Measurements from ENCODE around the gene C2orf81. TPM values are rescaled to one million over a fixed set of nuclear protein-coding genes. Genes with fewer than 3 reads are reported as not detected.

Gene C2orf81
- polyA plus RNA-seq, 1 experiment, result 0.67 TPM

DNA sequence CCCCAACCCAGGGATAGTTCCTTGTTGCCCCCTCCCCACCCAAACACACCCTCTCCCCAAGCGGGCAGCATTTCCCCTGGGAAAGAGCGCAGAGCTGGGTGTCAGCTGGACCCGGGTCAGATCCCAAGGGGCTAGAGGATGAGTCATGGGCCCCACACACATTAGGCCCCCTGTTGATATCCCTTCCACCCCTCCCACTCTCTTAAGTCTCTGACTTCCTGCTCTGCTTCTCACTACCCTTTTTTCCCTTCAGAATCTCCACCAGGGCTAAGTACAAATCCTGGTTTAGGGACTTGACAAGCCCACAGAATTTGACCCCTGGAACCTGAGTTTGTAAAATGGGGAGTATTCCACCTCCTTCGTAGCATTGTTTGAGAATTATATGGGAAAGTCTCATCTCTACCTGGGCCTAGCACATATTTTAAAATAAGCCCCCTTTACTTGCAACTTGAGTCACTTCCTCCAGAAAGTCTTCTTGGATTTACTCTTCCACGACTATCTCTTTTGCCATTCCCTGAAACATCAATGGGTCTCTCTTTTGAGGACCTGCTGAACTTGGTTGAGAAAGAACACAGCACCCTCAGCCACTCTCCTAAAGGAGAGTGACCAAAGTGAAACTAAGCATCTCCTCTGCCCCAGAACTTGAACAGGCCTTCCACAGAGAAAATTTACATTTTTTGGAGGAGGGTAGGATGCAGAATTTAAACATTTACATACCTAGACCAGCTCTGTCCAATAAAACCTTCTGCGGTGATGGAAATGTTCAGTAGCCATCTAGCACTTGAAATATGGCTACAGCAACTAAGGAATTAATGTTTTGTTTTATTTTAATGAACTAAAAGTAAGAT lies 15.7 kb upstream of the C2orf81 start:
- Histone ChIP-seq H3K4me3 (ENCODE audit: low read depth, low read length) (no peak overlapping the region), H3K27me3 (ENCODE audit: control insufficient read depth, insufficient read depth, low read length) (peaks cover 5% of the 10 kb centered on the region), H3K36me3 (ENCODE audit: control insufficient read depth, insufficient read depth, low read length) (peaks cover 2% of the 10 kb centered on the region)
- no peak for DNase-seq (ENCODE audit: low read depth)
- POLR2A ChIA-PET, result no interaction called here
- CTCF ChIA-PET, result interaction anchor here (0.5 to 1.5 kb wide), 3 partner anchors 8 to 186 kb away, joined by 3 read pairs; partner anchors contain the start of gene INO80B
- TF ChIP-seq, protein P1, sequence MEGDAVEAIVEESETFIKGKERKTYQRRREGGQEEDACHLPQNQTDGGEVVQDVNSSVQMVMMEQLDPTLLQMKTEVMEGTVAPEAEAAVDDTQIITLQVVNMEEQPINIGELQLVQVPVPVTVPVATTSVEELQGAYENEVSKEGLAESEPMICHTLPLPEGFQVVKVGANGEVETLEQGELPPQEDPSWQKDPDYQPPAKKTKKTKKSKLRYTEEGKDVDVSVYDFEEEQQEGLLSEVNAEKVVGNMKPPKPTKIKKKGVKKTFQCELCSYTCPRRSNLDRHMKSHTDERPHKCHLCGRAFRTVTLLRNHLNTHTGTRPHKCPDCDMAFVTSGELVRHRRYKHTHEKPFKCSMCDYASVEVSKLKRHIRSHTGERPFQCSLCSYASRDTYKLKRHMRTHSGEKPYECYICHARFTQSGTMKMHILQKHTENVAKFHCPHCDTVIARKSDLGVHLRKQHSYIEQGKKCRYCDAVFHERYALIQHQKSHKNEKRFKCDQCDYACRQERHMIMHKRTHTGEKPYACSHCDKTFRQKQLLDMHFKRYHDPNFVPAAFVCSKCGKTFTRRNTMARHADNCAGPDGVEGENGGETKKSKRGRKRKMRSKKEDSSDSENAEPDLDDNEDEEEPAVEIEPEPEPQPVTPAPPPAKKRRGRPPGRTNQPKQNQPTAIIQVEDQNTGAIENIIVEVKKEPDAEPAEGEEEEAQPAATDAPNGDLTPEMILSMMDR (IDR thresholded peaks at IDR 0.05; ENCODE audit: insufficient read depth, low read depth, low read length), result no peak

DNA sequence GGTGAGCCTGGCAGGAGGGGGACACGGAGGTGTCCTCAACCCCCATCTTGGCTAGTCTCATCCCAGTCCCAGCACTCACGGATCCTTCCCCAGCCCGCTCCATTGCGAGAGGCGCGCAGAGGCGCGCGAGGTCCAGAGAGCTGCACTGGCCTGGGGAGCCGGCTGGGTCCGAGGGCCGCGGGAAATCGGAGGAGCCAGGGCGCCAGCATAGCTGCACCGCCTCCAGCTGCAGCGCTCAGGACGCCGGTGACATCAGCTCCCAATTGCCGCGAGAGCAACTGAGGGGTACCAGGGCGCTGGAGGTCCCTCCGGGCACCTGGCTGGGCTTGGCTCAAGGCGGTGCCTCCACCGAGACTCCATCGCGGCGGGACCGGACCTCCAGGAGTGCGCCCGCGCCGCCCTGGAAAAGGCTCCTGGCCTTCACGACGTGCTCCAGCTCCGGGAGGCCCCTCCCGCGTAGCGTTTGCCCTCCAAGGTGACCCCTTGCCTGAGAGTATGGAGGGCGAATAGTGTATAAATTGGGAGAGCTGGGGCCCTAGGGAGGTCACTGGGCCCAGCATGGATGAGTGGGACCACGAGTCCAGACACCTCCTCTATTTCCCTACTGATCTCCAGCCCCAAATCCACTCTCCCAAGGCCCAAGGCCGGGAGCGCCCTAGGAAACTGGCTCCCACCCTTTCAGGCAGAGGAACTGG lies 14.8 kb upstream of the C2orf81 start:
- CTCF ChIA-PET, result interaction anchor here (0.5 to 1.1 kb wide), 2 partner anchors 18 to 187 kb away, joined by 3 read pairs; partner anchors contain the start of gene INO80B
- POLR2A ChIA-PET, result no interaction called here
- no peak overlapping the region for H3K4me3 ChIP-seq (ENCODE audit: low read depth, low read length)
- DNase-seq (ENCODE audit: low read depth), result no peak
- peaks cover 5% of the 10 kb centered on the region for H3K36me3 ChIP-seq (ENCODE audit: control insufficient read depth, insufficient read depth, low read length)
- no peaks in the 10 kb centered on the region for H3K27me3 ChIP-seq (ENCODE audit: control insufficient read depth, insufficient read depth, low read length)
- TF ChIP-seq, protein P1 (IDR thresholded peaks at IDR 0.05; ENCODE audit: insufficient read depth, low read depth, low read length), result no peak

DNA sequence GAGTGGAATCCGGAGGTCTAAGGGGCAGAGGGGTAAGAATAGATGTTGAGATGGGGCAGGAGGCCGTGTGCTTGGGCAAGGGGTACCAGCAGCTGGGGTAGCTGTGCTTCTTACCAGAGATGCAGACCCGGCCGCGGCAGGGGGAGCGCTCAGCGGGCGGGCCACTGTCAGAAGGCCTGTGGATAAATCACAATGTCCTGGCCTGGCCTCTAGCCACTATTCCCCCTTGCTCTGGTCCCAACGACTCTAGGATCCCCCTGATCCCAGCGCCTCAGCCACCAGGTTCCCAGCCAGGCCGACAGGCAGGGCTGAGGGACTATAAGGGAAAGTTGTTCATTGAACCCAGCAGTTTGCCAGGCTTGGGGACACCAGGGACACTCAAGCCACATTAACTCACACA lies 9.1 kb upstream of the C2orf81 start:
- DNase-seq (ENCODE audit: low read depth), result no peak
- ChIA-PET POLR2A (no interaction called here), CTCF (no interaction called here)
- H3K27me3 ChIP-seq (ENCODE audit: control insufficient read depth, insufficient read depth, low read length), result no peaks in the 10 kb centered on the region
- TF ChIP-seq, protein P1 (IDR thresholded peaks at IDR 0.05; ENCODE audit: insufficient read depth, low read depth, low read length), result no peak
- H3K36me3 ChIP-seq (ENCODE audit: control insufficient read depth, insufficient read depth, low read length), result peaks cover 25% of the 10 kb centered on the region
- no peak overlapping the region for H3K4me3 ChIP-seq (ENCODE audit: low read depth, low read length)

DNA sequence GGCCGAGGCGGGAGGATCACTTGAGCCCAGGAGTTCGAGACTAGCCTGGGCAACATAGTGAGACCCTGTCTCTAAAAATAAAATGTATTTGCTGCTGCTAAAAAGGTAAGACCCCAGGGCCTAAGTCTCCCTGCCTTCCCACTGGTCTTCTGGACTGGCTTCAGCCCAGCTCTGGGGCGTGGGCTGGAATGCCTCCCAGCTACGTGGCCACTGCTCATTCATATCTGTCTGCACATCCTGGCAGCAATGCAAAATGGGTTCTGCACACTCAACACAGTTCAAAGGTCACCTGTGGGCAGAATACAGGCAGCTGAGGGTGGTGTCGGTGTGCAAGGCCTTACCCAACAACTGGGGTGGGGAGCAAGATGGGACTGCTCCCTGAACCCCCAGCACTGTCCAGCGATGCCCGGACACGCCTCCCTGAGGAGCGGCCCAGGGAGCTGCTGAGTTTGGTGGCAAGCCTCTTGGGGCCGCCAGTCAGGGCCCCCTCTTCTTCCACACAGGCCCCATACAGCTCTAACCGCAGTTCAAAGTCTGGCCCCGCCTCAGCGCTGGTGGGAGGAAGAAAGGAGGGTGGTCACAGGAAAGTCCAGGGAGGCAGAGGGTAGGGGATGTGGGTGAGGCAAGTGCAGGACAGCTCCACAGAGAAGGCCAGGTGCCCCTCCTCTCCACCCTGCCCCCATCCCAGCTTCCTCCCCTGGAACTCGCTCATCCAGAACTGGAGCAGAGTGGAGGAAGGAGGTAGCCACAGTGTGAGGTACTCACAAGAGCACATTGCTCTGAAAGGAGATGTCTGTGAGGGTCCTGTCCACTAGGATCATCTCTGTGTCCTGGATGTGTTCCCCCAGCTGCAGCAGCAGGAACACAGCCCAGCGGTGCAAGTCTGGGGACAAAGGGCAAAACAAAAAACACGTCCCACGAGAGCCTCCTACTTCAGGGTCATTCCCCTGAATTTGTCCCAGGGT lies 8.3 kb upstream of the C2orf81 start:
- CTCF ChIA-PET, result interaction anchor here (1.2 kb wide), 1 partner anchor 8 kb away, joined by 3 read pairs; no protein-coding TSS in a partner anchor
- no peak for DNase-seq (ENCODE audit: low read depth)
- POLR2A ChIA-PET, result interaction anchor here (0.7 kb wide), 1 partner anchor 473 kb away, joined by 3 read pairs; no protein-coding TSS in a partner anchor
- TF ChIP-seq, protein P1 (IDR thresholded peaks at IDR 0.05; ENCODE audit: insufficient read depth, low read depth, low read length), result no peak
- Histone ChIP-seq H3K4me3 (ENCODE audit: low read depth, low read length) (no peak overlapping the region), H3K27me3 (ENCODE audit: control insufficient read depth, insufficient read depth, low read length) (no peaks in the 10 kb centered on the region), H3K36me3 (ENCODE audit: control insufficient read depth, insufficient read depth, low read length) (peaks cover 27% of the 10 kb centered on the region)
